Measurements from ENCODE around the gene DPP4. TPM values are rescaled to one million over a fixed set of nuclear protein-coding genes. Genes with fewer than 3 reads are reported as not detected.

DPP4 gene
- polyA plus RNA-seq, 1 donor (not counting 4 experiments of a cell fraction or from before 2014, with no cell fraction given) = 1.1 TPM

DNA sequence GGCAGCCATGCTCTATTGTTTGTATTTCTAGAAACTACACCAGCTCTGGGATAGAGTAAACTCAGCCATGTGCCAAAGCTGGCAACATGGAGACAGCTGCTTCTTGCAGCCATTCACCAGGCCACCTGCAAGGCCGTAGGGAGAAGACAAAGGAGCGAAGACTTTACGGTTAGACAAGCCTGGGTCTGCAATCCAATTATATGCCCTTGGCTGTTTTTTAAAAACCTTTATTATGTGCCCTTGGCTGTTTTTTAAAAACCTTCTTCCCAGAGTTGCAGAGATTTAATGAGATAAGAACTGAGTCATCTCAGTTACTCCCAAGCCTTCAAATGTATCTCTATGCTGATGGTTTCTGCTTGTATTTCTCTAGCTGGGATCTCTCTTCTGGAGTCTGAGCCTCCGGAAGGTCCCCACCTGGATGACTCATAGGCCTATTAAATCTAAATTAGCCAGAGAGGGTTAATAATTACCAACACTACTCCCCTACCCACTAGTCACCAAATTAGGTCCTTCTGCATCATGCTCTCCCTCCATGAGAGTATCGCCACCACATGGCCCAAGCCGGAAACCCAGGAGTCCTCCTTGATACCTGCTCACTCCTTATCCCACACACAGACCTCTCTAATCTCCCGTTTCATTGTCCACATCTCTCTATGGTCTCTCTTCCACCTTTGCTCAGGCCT is 17.5 kb upstream of the DPP4 start:
- TF ChIP-seq, protein P1, sequence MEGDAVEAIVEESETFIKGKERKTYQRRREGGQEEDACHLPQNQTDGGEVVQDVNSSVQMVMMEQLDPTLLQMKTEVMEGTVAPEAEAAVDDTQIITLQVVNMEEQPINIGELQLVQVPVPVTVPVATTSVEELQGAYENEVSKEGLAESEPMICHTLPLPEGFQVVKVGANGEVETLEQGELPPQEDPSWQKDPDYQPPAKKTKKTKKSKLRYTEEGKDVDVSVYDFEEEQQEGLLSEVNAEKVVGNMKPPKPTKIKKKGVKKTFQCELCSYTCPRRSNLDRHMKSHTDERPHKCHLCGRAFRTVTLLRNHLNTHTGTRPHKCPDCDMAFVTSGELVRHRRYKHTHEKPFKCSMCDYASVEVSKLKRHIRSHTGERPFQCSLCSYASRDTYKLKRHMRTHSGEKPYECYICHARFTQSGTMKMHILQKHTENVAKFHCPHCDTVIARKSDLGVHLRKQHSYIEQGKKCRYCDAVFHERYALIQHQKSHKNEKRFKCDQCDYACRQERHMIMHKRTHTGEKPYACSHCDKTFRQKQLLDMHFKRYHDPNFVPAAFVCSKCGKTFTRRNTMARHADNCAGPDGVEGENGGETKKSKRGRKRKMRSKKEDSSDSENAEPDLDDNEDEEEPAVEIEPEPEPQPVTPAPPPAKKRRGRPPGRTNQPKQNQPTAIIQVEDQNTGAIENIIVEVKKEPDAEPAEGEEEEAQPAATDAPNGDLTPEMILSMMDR (optimal IDR thresholded peaks at IDR 0.05 in 1 of 3, IDR thresholded peaks at IDR 0.05 in 1 of 3, conservative IDR thresholded peaks at IDR 0.05 in 1 of 3; ENCODE audit: extremely low read depth in 1 of 3, insufficient read depth in 2 of 3, low read length in 3 of 3) = peak; percentile 44 to 72 (median 51)
- no peak for TF ChIP-seq EZH2 (IDR thresholded peaks at IDR 0.05; ENCODE audit: low read length)
- Histone ChIP-seq H3K9ac (ENCODE audit: control insufficient read depth, extremely low read depth, insufficient read depth, low read length) (peak overlapping the region; percentile 67), H4K20me1 (ENCODE audit: control insufficient read depth, extremely low read depth, insufficient read depth, low read length) (no peaks in the 10 kb centered on the region), H3K4me2 (ENCODE audit: control insufficient read depth, extremely low read depth, insufficient read depth, low read depth, low read length) (peak overlapping the region; percentile 75), H3K9me3 (ENCODE audit: control insufficient read depth, low read depth, low read length) (no peaks in the 10 kb centered on the region), H3K27me3 (ENCODE audit: control insufficient read depth, extremely low read depth, insufficient read depth, low read length) (no peaks in the 10 kb centered on the region), H3K4me1 (ENCODE audit: control insufficient read depth, extremely low read depth, insufficient read depth, low read length) (peaks cover 70% of the 10 kb centered on the region), H3K9me1 (ENCODE audit: control insufficient read depth, extremely low read depth, insufficient read depth, low read length) (no peaks in the 10 kb centered on the region), H3K79me2 (ENCODE audit: control insufficient read depth, insufficient read depth, low read length) (no peaks in the 10 kb centered on the region), H3K27ac (ENCODE audit: control insufficient read depth, insufficient read depth, low read length) (peak overlapping the region; percentile 96), H2AFZ (ENCODE audit: control insufficient read depth, low read length) (no peak overlapping the region), H3K4me3 (ENCODE audit: control insufficient read depth in 2 of 3, extremely low read depth in 1 of 3, insufficient read depth in 2 of 3, low read depth in 1 of 3, low read length in 3 of 3) (no peak overlapping the region), H3K36me3 (ENCODE audit: control insufficient read depth in 2 of 2, extremely low read depth in 1 of 2, insufficient read depth in 2 of 2, low read length in 2 of 2) (no peaks in the 10 kb centered on the region)
- peak; percentile 84 for FAIRE-seq
- DNase-seq (ENCODE audit: low read depth, low spot score) = peak; percentile 73
- dilution Hi-C loops (cut with MboI; ENCODE audit: extremely low pct_ligation_motif_present, low sequenced_read_pairs) = no loop called here

DNA sequence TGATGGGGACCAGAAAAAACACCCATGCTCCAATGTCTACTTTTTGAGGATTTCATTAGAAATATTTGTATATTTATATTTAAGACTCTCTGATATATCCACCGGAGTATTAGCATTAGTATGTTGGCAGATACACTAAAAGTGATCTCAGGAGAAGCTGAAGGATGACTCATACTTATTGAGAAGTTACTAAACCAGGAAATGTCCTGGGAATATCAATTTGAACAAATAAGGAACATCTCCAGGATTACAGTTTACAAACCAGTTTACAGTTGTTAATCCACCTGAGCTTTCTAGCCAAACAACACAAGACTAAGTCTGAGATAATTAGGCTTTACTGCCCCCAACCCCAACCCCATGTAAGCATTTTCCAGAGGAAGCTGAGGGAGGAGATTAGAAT is 16.1 kb upstream of the DPP4 start:
- peak; percentile 61 for FAIRE-seq
- Histone ChIP-seq H3K4me3 (ENCODE audit: control insufficient read depth in 2 of 3, extremely low read depth in 1 of 3, insufficient read depth in 2 of 3, low read depth in 1 of 3, low read length in 3 of 3) (no peak overlapping the region), H3K4me1 (ENCODE audit: control insufficient read depth, extremely low read depth, insufficient read depth, low read length) (peaks cover 82% of the 10 kb centered on the region), H2AFZ (ENCODE audit: control insufficient read depth, low read length) (peak overlapping the region; percentile 67), H3K27ac (ENCODE audit: control insufficient read depth, insufficient read depth, low read length) (peak overlapping the region; percentile 96), H4K20me1 (ENCODE audit: control insufficient read depth, extremely low read depth, insufficient read depth, low read length) (no peaks in the 10 kb centered on the region), H3K9ac (ENCODE audit: control insufficient read depth, extremely low read depth, insufficient read depth, low read length) (peak overlapping the region; percentile 46), H3K4me2 (ENCODE audit: control insufficient read depth, extremely low read depth, insufficient read depth, low read depth, low read length) (peak overlapping the region; percentile 51), H3K27me3 (ENCODE audit: control insufficient read depth, extremely low read depth, insufficient read depth, low read length) (no peaks in the 10 kb centered on the region), H3K9me3 (ENCODE audit: control insufficient read depth, low read depth, low read length) (no peaks in the 10 kb centered on the region), H3K79me2 (ENCODE audit: control insufficient read depth, insufficient read depth, low read length) (no peaks in the 10 kb centered on the region), H3K9me1 (ENCODE audit: control insufficient read depth, extremely low read depth, insufficient read depth, low read length) (no peaks in the 10 kb centered on the region), H3K36me3 (ENCODE audit: control insufficient read depth in 2 of 2, extremely low read depth in 1 of 2, insufficient read depth in 2 of 2, low read length in 2 of 2) (no peaks in the 10 kb centered on the region)
- no peak for TF ChIP-seq EZH2 (IDR thresholded peaks at IDR 0.05; ENCODE audit: low read length)
- TF ChIP-seq, protein P1 (optimal IDR thresholded peaks at IDR 0.05 in 1 of 3, IDR thresholded peaks at IDR 0.05 in 1 of 3, conservative IDR thresholded peaks at IDR 0.05 in 1 of 3; ENCODE audit: extremely low read depth in 1 of 3, insufficient read depth in 2 of 3, low read length in 3 of 3) = no peak
- DNase-seq (ENCODE audit: low read depth, low spot score) = no peak
- dilution Hi-C loops (cut with MboI; ENCODE audit: extremely low pct_ligation_motif_present, low sequenced_read_pairs) = no loop called here

Data from keratinocyte (primary cell).